ENCODE measurements around the gene PI4K2A.
"Not testable (repeated sequence)": the region's sequence is repeated elsewhere in the genome, so short reads cannot be mapped to it uniquely, and the experiment has no call there.

PI4K2A gene

DNA sequence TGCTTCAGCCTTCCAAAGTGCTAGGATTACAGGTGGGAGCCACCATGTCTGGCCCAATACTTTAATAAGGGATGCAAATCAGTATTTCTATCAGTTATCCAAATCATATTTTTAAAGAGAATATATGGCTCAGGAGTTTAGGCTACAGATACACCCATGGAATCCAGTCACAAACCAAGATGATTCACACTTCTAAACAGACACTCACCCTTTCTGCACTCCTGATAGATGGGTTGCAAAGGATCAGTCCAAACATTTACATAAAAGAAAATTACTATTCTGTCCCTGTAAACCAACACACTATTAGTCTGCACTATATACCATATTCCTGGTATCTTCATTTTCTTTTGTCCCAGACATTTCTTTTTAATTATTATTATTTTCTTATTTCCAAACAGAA, 9.4 kb upstream of the PI4K2A start:
- no peak for DNase-seq (ENCODE audit: extremely low read depth in 1 of 2, low read depth in 1 of 2)

DNA sequence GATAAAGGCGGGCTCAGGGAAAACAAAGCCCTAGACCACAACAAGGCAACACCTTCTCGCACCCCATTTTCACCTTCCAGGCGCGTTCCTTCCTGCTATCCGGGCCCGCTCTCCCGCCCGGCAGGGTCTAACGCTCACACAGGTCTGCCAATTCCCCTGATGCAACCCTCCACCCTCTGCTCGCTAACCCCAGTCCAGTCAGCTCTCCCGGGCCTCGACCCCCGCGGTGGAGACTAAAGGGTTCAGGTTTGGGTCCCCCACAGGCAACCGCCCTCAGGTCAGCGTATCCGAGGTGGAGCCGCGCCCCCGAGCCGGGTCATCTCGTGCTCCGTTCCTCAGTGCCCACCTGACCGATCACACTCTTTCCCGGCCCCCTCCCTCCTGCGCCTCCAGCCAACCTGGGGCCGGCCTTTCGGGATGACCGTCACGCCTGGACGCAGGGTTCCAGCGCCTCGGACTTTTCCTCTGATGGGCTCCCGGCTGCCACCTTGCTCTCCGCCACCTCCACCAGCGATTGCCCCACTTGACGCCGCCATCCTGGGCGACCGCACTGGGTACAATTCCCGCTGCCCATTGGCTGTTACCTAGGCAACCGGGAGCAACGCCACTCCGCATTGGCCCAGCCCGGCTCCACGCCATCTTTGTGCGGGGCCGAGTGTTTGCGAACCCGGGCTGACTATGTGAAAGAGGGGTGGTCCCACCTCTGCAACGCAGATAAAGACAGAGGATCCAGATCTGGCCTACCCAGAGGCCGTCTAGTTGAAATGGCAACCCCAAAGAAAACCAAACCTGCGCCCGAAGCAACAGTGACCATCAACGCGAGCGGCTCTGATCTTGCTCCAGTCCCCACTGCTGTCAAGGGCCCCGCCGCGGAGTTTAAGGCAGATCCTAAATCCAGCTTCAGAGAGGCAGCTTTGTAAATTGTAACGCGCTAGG, 7.3 kb upstream of the PI4K2A start, which contains the start of gene MORN4:
TSS of gene MORN4 (minus strand) at position 552 of the 936 bp plus-strand sequence. CDS start 13,847 bp downstream, outside the sequence.
- peak; percentile 79 to 81 for DNase-seq (ENCODE audit: extremely low read depth in 1 of 2, low read depth in 1 of 2)

DNA sequence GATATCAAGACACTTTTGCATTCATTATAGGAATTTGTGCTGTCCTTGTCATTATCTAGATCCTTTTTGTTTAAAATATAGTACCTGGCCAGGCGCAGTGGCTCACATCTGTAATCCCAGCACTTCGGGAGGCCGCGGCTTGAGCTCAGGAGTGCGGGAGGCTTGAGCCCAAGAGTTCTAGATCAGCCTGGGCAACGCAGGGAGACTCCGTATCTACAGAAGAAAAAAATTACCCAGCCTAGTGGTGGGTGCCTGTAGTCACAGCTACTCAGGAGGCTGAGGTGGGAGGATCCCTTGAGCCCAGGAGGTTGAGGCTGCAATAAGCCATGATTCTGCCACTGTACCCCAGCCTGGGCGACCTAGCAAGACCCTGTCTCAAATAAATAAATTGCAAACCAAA, 6.5 kb upstream of the PI4K2A start:
- DNase-seq (ENCODE audit: extremely low read depth in 1 of 2, low read depth in 1 of 2): no peak

DNA sequence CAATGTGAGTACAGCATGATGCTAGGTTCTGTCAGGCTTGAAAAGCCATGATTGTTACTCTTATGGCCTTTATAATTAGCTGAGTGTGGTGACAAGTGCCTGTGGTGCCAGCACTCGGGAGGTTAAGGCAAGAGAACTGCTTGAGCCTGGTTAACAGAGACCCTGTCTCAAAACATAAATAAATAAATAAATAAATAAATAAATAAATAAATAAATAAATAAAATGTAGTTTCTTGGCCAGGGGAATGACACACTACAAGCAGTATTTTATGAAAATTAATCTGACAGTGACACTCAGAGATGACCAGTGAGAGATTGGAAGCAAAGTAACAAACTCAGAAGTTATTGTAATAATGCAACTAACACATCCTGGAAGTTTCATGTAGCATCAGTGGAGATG, 4.9 kb upstream of the PI4K2A start:
- no peak for DNase-seq (ENCODE audit: extremely low read depth in 1 of 2, low read depth in 1 of 2)

DNA sequence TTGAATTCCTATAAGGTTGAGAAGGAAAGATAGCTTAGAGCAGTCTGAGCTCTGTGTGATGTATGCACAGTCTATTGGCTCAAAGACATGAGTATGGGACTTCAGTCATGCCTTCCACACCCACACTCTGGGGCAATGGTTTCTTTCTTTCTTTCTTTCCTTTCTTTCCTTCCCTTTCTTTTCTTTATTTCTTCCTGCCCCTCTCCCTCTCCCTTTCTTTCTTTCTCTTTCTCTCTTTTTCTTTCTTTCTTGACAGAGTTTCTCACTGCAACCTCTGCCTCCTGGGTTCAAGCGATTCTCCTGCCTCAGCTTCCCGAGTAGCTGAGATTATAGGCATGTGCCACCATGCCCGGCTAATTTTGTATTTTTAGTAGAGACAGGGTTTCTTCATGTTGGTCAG, 1.4 kb upstream of the PI4K2A start:
- DNase-seq (ENCODE audit: extremely low read depth in 1 of 2, low read depth in 1 of 2): not testable (repeated sequence)

DNA sequence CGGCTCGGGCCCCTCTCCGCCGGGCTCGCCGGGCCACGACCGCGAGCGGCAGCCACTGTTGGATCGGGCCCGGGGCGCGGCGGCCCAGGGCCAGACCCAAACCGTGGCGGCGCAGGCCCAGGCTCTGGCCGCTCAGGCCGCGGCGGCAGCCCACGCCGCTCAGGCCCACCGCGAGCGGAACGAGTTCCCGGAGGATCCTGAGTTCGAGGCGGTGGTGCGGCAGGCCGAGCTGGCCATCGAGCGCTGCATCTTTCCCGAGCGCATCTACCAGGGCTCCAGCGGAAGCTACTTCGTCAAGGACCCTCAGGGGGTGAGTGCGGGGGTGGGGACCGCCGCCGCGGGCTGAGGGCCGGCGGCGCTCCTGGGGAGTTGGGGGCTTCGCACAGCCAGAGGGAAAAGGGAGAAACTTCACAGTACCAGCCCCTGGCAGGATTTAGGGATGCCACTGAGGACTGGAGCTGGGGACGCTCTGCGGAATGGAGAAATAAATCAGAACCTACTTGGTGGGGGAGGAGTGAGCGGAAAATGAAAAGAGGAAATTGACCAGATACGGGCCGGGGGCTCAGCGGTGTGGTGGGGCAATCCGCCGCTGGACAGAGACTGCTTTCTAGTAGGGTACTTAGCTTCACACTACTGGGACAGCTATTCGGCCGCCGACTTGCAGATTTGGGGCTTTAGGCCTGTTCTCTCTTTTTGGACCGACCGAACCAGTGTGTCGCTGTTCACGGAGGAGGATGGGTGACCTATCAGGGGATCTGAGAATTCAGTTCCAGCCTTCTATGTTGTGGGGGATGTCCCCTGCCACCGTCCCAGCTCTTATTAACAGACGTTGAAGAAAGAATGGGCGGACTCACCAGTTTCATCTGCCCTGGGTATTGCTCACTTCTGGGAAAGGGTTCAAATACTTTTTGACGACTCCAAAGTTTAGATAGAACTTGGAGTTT, 669 bp downstream of the PI4K2A start:
- DNase-seq (ENCODE audit: extremely low read depth in 1 of 2, low read depth in 1 of 2): no peak

DNA sequence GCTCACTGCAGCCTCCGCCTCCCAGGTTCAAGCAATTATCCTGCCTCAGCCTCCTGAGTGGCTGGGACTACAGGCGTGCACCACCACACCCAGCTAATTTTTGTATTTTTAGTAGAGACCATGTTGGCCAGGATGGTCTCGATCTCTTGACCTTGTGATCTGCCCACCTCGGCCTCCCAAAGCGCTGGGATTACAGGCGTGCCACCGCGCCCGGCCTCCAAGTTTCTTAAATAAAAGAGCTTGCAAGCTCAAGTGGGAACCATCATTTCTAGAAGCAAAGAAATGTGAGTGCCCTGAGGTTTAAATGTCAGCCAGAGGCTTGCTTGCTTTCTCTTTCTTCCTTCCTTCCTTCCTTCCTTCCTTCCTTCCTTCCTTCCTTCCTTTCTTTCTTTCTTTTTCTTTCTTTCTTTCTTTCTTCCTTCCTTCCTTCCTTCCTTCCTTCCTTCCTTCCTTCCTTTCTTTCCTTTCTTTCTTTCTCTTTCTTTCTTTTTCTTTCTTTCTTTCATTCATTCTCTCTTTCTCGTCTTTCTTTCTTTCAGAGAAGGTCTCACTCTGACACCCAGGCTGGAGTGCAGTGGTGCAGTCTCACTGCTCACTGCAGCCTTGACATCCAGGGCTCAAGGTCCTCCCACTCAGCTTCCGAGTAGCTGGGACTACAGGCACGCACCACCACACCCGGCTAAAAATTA, 2.1 kb downstream of the PI4K2A start:
- not testable (repeated sequence) for DNase-seq (ENCODE audit: extremely low read depth in 1 of 2, low read depth in 1 of 2)

DNA sequence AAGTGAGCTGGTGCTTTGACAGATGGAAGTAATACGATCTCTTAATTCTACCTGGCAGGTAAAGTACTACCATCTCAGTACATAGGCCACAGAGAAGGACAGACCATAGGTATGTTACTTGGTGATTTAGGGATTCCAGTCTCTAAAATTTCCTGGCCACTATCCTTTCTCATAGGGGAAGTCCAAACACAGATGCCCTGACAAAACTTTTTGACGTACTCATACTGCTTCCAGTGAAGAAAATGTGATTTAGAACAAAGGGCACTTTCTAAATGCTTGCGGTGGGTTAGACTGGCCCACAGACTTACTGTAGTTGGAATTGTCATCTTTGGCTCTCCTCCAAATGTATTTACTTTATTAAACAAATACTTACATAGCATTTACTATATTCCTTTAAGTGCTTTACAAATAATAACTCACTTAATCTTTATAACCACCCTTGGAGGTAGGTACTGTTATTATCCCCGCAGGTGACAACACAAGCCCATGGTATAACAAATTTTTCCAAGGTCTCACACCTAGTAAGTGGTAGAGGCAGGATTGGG, 3.0 kb downstream of the PI4K2A start:
- DNase-seq (ENCODE audit: extremely low read depth in 1 of 2, low read depth in 1 of 2): no peak

DNA sequence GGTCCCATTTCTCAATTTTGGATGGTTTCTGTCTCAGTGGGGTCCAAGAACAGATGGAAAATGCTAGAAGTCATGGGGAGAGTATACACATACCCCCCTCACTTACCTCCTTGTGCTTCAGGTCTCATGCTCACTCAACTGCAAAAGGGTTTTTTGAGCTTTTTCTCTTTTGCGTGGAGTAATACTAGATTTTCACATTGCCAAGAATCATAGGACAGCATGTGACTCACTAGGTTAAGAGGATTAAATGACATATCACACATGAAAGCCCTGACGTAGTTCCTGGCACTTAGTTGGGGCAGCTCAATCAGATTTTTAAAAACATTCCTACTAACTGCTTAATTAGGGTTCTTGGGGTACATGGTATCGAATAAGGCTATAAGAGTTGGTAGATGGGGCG, 4.5 kb downstream of the PI4K2A start:
- no peak for DNase-seq (ENCODE audit: extremely low read depth in 1 of 2, low read depth in 1 of 2)

DNA sequence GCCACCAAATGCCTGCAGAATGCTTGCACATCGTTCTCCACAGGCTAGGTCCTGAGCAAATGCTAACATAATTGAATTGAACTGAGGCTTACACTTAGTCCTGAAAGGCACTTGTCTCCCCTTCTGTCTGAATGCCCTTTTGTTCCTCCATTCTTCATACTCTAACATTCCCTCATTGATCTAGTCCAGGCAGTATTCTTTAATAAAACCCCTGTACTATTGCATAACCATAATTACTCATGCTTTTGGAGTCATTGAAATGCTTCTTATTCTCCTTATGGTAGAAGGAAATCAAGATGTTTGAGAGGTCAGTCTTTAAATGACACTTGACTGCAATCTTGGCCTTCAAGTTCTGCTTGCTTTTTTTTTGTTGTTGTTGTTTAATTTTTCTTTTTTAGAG, 7.1 kb downstream of the PI4K2A start:
- no peak for DNase-seq (ENCODE audit: extremely low read depth in 1 of 2, low read depth in 1 of 2)

DNA sequence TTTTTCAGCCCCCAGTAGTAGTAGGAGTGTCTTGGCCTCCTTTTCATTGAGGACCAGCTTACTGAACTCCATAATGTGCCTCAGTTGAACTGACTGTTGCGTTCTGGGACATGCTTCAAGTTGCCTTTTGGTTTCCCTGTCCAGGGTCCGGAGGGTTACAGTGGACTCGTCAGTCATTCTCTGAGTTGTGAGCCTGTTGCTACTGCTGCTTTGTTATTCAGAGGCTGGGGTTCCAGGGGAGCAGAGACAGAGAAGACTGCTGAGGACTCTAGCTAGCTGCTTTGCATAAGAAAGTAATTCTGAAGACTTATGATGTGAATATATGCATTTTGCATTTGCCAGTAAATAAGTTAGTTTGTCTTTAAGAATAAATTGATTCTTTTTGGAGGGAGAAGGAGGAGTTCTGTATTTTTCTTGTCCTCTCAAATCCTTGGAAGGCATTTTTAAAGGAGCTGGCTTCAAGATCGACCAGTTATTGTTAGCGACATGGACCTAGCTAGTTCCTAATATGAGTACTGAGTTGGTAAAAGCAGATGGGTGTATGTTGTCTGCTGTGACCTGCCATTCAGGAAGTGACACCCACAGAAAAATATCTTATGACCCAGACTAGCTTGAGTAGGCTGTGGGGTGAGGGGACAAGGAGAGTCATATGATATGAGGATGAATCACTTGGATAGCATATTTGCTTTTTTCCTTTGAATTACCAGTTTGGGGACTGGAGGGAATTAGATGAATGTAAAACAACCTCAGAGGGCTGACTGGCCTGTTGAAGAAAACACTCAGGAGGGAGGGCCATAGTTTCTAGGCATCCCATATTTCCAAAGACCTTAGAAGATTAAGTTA, 8.3 kb downstream of the PI4K2A start:
- no peak for DNase-seq (ENCODE audit: extremely low read depth in 1 of 2, low read depth in 1 of 2)

DNA sequence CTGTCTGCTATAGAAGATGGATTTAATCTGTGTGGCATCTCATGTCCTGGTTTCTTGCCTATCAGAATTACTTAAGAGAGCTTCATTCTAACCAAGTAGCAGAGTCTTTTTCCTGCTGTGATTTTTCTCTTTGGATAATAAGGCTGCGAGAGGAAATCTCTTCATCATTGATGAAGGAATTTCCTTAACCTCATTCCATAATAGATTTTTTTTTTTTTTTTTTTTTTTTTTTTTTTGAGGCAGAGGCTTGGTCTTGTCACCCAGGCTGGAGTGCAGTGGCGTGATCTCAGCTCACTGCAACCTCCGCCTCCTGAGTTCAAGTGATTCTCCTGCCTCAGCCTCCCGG, 8.9 kb downstream of the PI4K2A start:
- not testable (repeated sequence) for DNase-seq (ENCODE audit: extremely low read depth in 1 of 2, low read depth in 1 of 2)

DNA sequence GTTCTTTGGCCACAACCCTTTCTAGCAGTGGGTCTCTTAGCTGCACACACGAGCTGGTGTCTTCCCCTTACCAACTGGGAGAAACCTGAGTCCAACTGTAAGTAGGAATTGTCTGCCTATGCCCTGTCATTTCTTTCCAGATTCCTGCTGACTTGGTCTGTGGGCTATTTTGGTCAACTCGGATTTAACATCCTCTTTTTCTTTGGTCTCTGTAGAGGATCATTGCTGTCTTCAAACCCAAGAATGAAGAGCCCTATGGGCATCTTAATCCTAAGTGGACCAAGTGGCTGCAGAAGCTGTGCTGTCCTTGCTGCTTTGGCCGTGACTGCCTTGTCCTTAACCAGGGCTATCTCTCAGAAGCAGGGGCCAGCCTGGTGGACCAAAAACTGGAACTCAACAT, 10.3 kb downstream of the PI4K2A start:
- no peak for DNase-seq (ENCODE audit: extremely low read depth in 1 of 2, low read depth in 1 of 2)

DNA sequence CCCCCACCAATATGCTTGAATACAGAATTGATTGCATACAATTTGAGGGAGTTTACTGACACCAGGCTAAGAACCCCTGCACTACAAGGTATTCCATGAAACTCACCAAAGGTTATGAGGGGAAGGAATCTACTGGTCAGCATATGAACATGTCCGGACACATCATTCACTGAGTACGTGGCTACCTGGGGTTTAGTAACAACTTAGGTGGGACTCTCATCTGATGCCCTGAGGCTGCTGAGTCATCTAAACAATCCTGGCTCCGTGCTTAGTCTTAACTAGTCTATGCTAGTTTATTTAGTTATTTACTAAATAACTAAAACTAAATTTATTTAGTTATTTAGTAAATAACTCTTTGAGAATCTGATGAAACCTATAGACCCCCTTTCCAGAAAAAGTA, 11.3 kb downstream of the PI4K2A start:
- DNase-seq (ENCODE audit: extremely low read depth in 1 of 2, low read depth in 1 of 2): no peak

DNA sequence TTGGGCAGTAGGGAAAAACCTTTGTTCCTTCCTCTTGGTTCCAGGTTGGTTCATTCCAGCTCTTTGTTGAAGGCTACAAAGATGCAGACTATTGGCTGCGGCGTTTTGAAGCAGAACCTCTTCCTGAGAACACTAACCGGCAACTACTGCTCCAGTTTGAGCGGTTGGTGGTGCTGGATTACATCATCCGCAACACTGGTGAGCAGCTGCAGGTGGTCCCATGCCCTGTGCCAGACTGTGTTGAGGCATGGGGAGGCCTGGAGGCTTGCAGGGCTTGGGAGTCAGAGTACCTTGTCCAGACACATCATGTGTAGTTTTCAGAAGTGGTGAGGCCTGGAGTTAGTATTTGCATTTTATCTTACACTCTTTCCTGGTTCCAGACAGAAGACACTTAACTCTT, 16.3 kb downstream of the PI4K2A start:
- no peak for DNase-seq (ENCODE audit: extremely low read depth in 1 of 2, low read depth in 1 of 2)

DNA sequence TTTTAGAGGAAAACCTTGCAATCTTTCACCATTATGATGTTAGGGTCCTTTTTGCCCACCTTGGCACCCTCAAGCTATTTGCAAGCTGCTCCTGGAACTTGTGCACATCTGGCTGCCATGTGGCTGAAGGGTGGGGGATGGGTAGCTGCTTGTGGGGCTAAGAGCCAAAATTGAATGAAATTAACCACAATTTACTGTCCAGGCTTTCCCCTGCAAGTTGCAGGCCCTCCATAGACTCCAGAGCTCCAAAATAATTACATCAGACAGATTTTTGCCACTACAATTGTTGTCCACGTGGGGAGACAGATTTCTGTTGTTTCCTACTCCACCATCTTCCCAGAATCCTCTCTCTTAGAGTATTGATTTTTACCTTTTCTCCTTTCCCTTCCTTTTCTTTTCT, 19.1 kb downstream of the PI4K2A start:
- no peak for DNase-seq (ENCODE audit: extremely low read depth in 1 of 2, low read depth in 1 of 2)

DNA sequence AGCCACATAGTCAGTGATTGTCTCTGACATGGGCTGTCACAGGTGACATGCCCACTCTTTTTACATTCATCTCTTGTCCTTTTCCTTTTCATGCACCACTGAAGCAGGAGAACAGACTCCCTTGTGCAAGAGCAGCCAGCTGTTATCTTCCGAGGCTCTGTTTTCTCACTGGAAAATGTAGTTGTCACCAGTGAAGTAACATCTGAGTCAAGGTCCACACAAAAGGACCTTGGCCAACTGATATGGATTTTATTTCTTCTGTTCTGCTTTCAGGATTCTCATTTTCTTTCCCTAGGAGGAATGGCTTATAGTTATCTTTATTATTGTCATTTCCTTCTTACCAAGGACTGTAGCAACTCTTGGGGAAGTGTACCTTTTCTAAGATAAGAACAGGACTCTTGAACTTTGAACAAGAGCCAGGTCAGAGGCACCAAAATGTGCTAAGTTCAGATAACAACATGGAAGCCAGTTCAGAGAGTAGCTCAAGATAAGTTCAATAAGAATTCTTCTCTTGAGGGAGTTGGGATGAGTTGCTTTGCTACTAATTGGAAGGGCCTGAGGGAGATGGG, 23.9 kb downstream of the PI4K2A start:
- DNase-seq (ENCODE audit: extremely low read depth in 1 of 2, low read depth in 1 of 2): no peak

DNA sequence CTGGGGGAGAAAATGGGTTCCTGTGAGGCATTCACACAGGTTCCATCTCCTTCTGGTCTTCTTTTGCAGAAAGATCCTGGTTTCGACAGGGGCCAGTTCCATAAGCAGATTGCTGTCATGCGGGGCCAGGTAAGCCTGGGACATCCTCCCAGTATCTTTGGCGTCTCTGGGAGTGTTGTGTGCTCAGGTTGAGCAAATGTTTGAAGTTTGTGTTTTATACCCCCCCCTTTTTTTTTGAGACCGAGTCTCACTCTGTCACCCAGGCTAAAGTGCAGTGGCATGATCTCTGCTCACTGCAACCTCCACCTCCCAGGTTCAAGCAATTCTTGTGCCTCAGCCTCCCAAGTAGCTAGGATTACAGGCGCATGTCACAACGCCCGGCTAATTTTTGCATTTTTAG, 26.5 kb downstream of the PI4K2A start:
- DNase-seq (ENCODE audit: extremely low read depth in 1 of 2, low read depth in 1 of 2): no peak

DNA sequence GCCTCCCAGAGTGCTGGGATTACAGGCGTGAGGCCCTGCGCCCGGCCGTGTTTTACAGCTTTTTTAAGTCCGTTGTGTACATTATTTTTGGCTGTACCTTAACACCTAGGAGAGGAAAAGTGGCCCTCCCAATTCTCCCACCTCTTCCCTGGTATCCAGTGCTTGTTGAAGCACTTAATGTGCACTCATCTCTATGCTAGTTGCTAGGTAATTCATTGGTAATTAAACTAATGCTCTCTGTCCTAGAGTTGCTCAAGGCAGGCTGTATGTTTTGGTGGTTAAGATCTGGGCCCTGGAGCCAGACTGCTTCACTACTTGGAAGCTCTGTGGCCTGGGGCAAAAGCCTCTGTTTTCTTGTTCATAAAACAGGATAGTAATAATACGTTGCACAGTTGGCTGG, 27.0 kb downstream of the PI4K2A start:
- DNase-seq (ENCODE audit: extremely low read depth in 1 of 2, low read depth in 1 of 2): no peak

DNA sequence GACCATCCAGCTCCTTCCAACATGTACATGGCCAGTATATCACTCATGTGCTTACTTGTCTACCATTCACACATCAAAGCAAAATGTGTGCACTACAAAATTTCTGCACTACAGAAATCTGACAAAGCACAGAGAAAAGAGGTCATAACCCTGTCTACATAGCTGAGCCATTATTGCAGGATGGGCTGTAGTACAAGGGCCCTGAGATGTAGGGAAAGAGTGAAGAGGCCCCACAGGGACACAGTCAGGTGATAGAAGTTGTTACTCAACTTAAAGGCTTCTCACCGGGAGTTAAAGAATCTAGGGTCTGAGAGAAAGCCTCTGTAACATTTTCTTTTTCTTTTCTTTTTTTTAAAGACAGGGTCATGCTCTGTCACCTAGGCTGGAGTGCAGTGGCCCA, 29.1 kb downstream of the PI4K2A start:
- DNase-seq (ENCODE audit: extremely low read depth in 1 of 2, low read depth in 1 of 2): no peak

Data from activated CD8-positive, alpha-beta memory T cell treated with anti-CD3 and anti-CD28 coated beads for 1 hour (primary cell).